HCT116 (cell line): Measurements from ENCODE around the gene LIG1. TPM values are rescaled to one million over a fixed set of nuclear protein-coding genes. Genes with fewer than 3 reads are reported as not detected.

Experiments
- ATAC-seq: fragments of 200-7000 bp; cut with Tn5 transposase; 2 replicates; pipeline ENCODE4 v1.9.1; 2020; ENCODE audit warnings: mild to moderate bottlenecking, moderate library complexity
- BruUV-seq: library from RNA; stranded (reverse); fragments of 400-500 nt; replicated peaks from 2 replicates; lab custom pipeline; 2021; lab: Mats Ljungman, UMichigan
- CTCF ChIA-PET: fragments of 300-600 bp; sonication (Branson Sonifier 250); formaldehyde crosslinking; loops from one replicate; lab custom pipeline; 2021; ENCODE audit warnings: antibody characterized with exemption; lab: Charles Lee
- POLR2A ChIA-PET: fragments of 300-600, 350-600 bp; sonication (Branson Sonifier 250); formaldehyde crosslinking; loops from one replicate; lab custom pipeline; 2021; ENCODE audit warnings: antibody characterized with exemption; lab: Charles Lee
- RAD21 ChIA-PET, 2 experiments: fragments of 300-600 bp; sonication (Branson Sonifier 250); formaldehyde crosslinking; loops; one replicate each; lab custom pipeline; 2023; ENCODE audit warnings: low total read pairs in 2 of 2; ENCODE audit not compliant: uncharacterized antibody in 2 of 2, unreplicated experiment in 2 of 2, low non-redundant PET in 1 of 2; lab: Charles Lee
- DNase-seq: peaks from one replicate; pipeline ENCODE4 v3.0.0-alpha.2; 2010; ENCODE audit warnings: low read depth, low spot score
- H2AFZ ChIP-seq: fragments of 200-600 bp; shearing (Covaris generic), sonication (generic); 2 replicates; pipeline ENCODE4 v1.6.1; 2017; ENCODE audit warnings: low read depth, mixed run types, mixed read lengths, antibody characterized with exemption, low read length; ENCODE audit not compliant: poor library complexity, severe bottlenecking
- H3K27ac ChIP-seq: 2 replicates; pipeline ENCODE4 v1.5.1; 2012; ENCODE audit warnings: low read depth, low read length
- H3K27me3 ChIP-seq: fragments of 200-600 bp; sonication (generic); 2 replicates; pipeline ENCODE4 v1.6.1; 2016; ENCODE audit warnings: mixed run types, low read length, mixed read lengths; ENCODE audit not compliant: insufficient read depth
- H3K36me3 ChIP-seq, 2 experiments: fragments of 200-500 bp in 1 of 2; fragments of 200-600 bp in 1 of 2; sonication (Bioruptor generic) in 1 of 2; sonication (generic) in 1 of 2; 2 replicates each; pipeline versions ENCODE4 v1.5.1 to v1.6.1; 2014 to 2016; ENCODE audit warnings: low read length in 2 of 2, inconsistent platforms in 1 of 2, mixed read lengths in 1 of 2, mixed run types in 1 of 2; ENCODE audit not compliant: insufficient read depth in 2 of 2, control insufficient read depth in 1 of 2
- H3K4me1 ChIP-seq, 2 experiments: fragments of 200-600 bp in 1 of 2; sonication (generic) in 1 of 2; 2 replicates each; pipeline versions ENCODE4 v1.5.1 to v1.6.1; 2012 to 2017; ENCODE audit warnings: low read length in 2 of 2, inconsistent platforms in 1 of 2, mild to moderate bottlenecking in 1 of 2, mixed read lengths in 1 of 2, mixed run types in 1 of 2, moderate library complexity in 1 of 2; ENCODE audit not compliant: insufficient read depth in 2 of 2, control insufficient read depth in 1 of 2
- H3K4me2 ChIP-seq: fragments of 200-600 bp; sonication (generic); 2 replicates; pipeline ENCODE4 v1.6.1; 2017; ENCODE audit warnings: mixed run types, low read length, mixed read lengths
- H3K4me3 ChIP-seq, 2 experiments: fragments of 200-600 bp in 1 of 2; sonication (generic) in 1 of 2; replicated peaks in 1 of 2; 2 replicates each; pipeline ENCODE4 v1.5.1; 2011 to 2016; ENCODE audit warnings: low read length in 2 of 2, control low read depth in 1 of 2, low read depth in 1 of 2, mild to moderate bottlenecking in 1 of 2, mixed read lengths in 1 of 2, mixed run types in 1 of 2
- H3K79me2 ChIP-seq: fragments of 200-600 bp; sonication (generic); 2 replicates; pipeline ENCODE4 v1.6.1; 2017; ENCODE audit warnings: mild to moderate bottlenecking, mixed run types, low read length, moderate library complexity, mixed read lengths; ENCODE audit not compliant: insufficient read depth
- H3K9ac ChIP-seq: fragments of 200-600 bp; sonication (generic); 2 replicates; pipeline ENCODE4 v1.6.1; 2016; ENCODE audit warnings: low read length, mixed read lengths
- H3K9me2 ChIP-seq: fragments of 200-600 bp; sonication (generic), shearing (Covaris generic); 2 replicates; pipeline ENCODE4 v1.6.1; 2017; ENCODE audit warnings: mixed run types, mild to moderate bottlenecking, moderate library complexity; ENCODE audit not compliant: insufficient read depth
- H3K9me3 ChIP-seq, 2 experiments: fragments of 200-500 bp in 1 of 2; fragments of 200-600 bp in 1 of 2; sonication (Bioruptor generic) in 1 of 2; sonication (generic) in 1 of 2; 2 replicates each; pipeline ENCODE4 v1.6.1; 2014 to 2017; ENCODE audit warnings: low read length in 2 of 2, mixed read lengths in 2 of 2, inconsistent platforms in 1 of 2, low read depth in 1 of 2, mild to moderate bottlenecking in 1 of 2, mixed run types in 1 of 2, moderate library complexity in 1 of 2; ENCODE audit not compliant: control insufficient read depth in 1 of 2, insufficient read depth in 1 of 2
- H4K20me1 ChIP-seq: fragments of 200-600 bp; sonication (generic), shearing (Covaris generic); 2 replicates; pipeline ENCODE4 v1.6.1; 2017; ENCODE audit warnings: mixed run types, mild to moderate bottlenecking, moderate library complexity; ENCODE audit not compliant: insufficient read depth
- ATF3 ChIP-seq: IDR thresholded peaks from 2 replicates; pipeline ENCODE4 v1.6.1; 2012
- CBX3 ChIP-seq: IDR thresholded peaks from 2 replicates; pipeline ENCODE4 v1.6.1; 2012; ENCODE audit warnings: low read depth
- CEBPB ChIP-seq: IDR thresholded peaks from 2 replicates; pipeline ENCODE4 v1.6.1; 2012; ENCODE audit warnings: low read depth
- CTCF ChIP-seq, 3 experiments: fragments of 200-600 bp in 1 of 3; sonication (generic) in 1 of 3; IDR thresholded peaks in 2 of 3; conservative IDR thresholded peaks in 1 of 3; 2 replicates each; pipeline ENCODE4 v1.5.1; 2012 to 2017; ENCODE audit warnings: low read depth in 2 of 3, low read length in 2 of 3, antibody characterized with exemption in 1 of 3, borderline replicate concordance in 1 of 3, control low read depth in 1 of 3, mild to moderate bottlenecking in 1 of 3, mixed read lengths in 1 of 3, mixed run types in 1 of 3, moderate library complexity in 1 of 3; ENCODE audit not compliant: insufficient read depth in 1 of 3
- EGR1 ChIP-seq: IDR thresholded peaks from 2 replicates; pipeline ENCODE4 v1.6.1; 2012; ENCODE audit warnings: low read depth
- EZH2 ChIP-seq: fragments of 200-600 bp; sonication (generic); IDR thresholded peaks from 2 replicates; pipeline ENCODE4 v1.6.1; 2017; ENCODE audit warnings: antibody characterized with exemption, mixed run types
- JUND ChIP-seq: IDR thresholded peaks from 2 replicates; pipeline ENCODE4 v1.6.1; 2012
- POLR2A ChIP-seq: IDR thresholded peaks from 2 replicates; pipeline ENCODE4 v1.7.0; 2011; ENCODE audit warnings: borderline replicate concordance; ENCODE audit not compliant: insufficient read depth, insufficient read length; ENCODE audit errors: extremely low read depth
- POLR2AphosphoS5 ChIP-seq: IDR thresholded peaks from 2 replicates; pipeline ENCODE4 v1.6.1; 2011; ENCODE audit warnings: mild to moderate bottlenecking, low read depth, low read length, moderate library complexity
- RAD21 ChIP-seq: IDR thresholded peaks from 2 replicates; pipeline ENCODE4 v1.6.1; 2012; ENCODE audit warnings: low read depth, mild to moderate bottlenecking
- REST ChIP-seq: IDR thresholded peaks from 2 replicates; pipeline ENCODE4 v1.6.1; 2012; ENCODE audit warnings: low read depth
- SIN3A ChIP-seq: IDR thresholded peaks from 2 replicates; pipeline ENCODE4 v1.6.1; 2012; ENCODE audit warnings: low read depth
- SP1 ChIP-seq: IDR thresholded peaks from 2 replicates; pipeline ENCODE4 v1.6.1; 2012; ENCODE audit warnings: low read depth
- ZFX ChIP-seq: fragments of 450-650 bp; IDR thresholded peaks from 2 replicates; pipeline ENCODE4 v1.6.1; 2017
- ZNF274 ChIP-seq: fragments of 200-500 bp; sonication (Bioruptor generic); IDR thresholded peaks from 2 replicates; pipeline ENCODE4 v1.6.1; 2014; ENCODE audit warnings: mild to moderate bottlenecking, low read depth, low read length, inconsistent platforms
- intact Hi-C: fragments of 100-400 bp; cut with micrococcal nuclease; formaldehyde crosslinking; loops from 2 replicates; pipeline ENCODE4 v1.10.0; 2022
- total RNA-seq: library from RNA; stranded (reverse); gene quantifications from one replicate; pipeline ENCODE4 v1.2.1, GENCODE V29; 2021; ENCODE audit not compliant: unreplicated experiment
- TF ChIP-seq, protein P1 (sequence below): IDR thresholded peaks from 2 replicates; pipeline ENCODE4 v1.6.1; 2012

Gene LIG1
- total RNA-seq, 1 experiment from 2014 or later = 122 TPM

- TF ChIP-seq CTCF (IDR thresholded peaks at IDR 0.05 in 2 of 3, conservative IDR thresholded peaks at IDR 0.05 in 1 of 3; ENCODE audit: borderline replicate concordance in 1 of 3, insufficient read depth in 1 of 3, low read depth in 2 of 3, low read length in 2 of 3) (peak; percentile 81 to 89 (median 82)), SP1 (no peak)
Measured at GRCh38 chr19:48102870-48103751, 67.0 kb downstream of the LIG1 start (continued).

DNA sequence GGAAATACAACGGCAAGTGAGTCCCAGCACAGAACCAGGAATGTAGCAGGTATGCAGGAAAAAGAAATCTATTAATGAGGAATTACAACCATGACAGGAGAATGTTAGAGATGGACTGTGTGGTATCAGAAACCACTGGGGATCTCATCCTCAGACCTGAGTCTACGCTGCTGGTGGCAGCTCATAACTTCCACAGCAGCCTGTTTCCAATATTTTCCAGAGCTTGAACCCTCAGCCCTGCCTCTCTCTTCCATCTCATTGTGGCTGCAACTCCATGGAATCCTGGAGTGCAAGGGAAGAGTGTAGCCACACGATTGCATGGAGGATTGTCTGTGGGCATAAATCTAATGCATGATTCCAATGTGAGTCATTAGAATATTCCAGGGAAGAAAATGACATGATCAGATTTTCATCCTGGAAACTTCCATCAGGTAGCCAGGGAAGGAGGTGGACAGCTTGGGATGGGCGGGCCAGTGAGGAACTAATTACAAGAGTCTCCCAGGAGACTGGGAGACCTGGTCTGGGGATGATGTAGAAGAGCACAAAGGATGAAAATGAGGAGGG, 74.5 kb downstream of the LIG1 start:
- ChIA-PET RAD21 (no interaction called here), POLR2A (no interaction called here), CTCF (no interaction called here)
- DNase-seq = no peak
- intact Hi-C loops = no loop called here
- BruUV-seq = no TSS peak
- Histone ChIP-seq H3K79me2 (no peaks in the 10 kb centered on the region), H2AFZ (no peak overlapping the region), H3K4me2 (no peak overlapping the region), H3K9me3 (peaks cover 0 to 4% of the 10 kb centered on the region in 2 experiments; a peak in 2 of 4 replicates), H3K4me1 (peaks cover 7 to 8% of the 10 kb centered on the region in 2 experiments; a peak in 2 of 4 replicates), H3K9me2 (no peaks in the 10 kb centered on the region), H4K20me1 (no peaks in the 10 kb centered on the region), H3K36me3 (no peaks in the 10 kb centered on the region), H3K4me3 (no peak overlapping the region), H3K9ac (no peak overlapping the region), H3K27me3 (no peaks in the 10 kb centered on the region), H3K27ac (no peak overlapping the region)
- ATAC-seq = no peak
- TF ChIP-seq RAD21 (no peak), ZFX (no peak), ATF3 (no peak), POLR2A (no peak), ZNF274 (no peak), POLR2AphosphoS5 (no peak), EGR1 (no peak), CBX3 (no peak), JUND (no peak), CTCF (IDR thresholded peaks at IDR 0.05 in 2 of 3, conservative IDR thresholded peaks at IDR 0.05 in 1 of 3; ENCODE audit: borderline replicate concordance in 1 of 3, insufficient read depth in 1 of 3, low read depth in 2 of 3, low read length in 2 of 3) (no peak), REST (no peak), CEBPB (no peak), EZH2 (no peak), SIN3A (no peak), SP1 (no peak)
- TF ChIP-seq, protein P1, sequence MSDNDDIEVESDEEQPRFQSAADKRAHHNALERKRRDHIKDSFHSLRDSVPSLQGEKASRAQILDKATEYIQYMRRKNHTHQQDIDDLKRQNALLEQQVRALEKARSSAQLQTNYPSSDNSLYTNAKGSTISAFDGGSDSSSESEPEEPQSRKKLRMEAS = no peak
